BLaER1 treated with 17β-estradiol and CSF1 and Interleukin-3, amounts not matched to agents 10 nM and 100 nM (cell line): ENCODE data around the gene AHDC1.
A peak's percentile ranks its signal among the peaks of the same experiment; 100 is the strongest.

Experiments
- H3K27ac ChIP-seq, 11 experiments: shearing (Covaris generic); formaldehyde crosslinking; 2 replicates each; pipeline ENCODE4 v1.8.1; 2022
- H3K27me3 ChIP-seq, 11 experiments: shearing (Covaris generic); formaldehyde crosslinking; 2 replicates each; pipeline ENCODE4 v1.8.1; 2022
- H3K36me3 ChIP-seq, 11 experiments: shearing (Covaris generic); formaldehyde crosslinking; 2 replicates each; pipeline ENCODE4 v1.8.1; 2022
- H3K4me1 ChIP-seq, 10 experiments: shearing (Covaris generic); formaldehyde crosslinking; 2 replicates each; pipeline ENCODE4 v1.8.1; 2022
- H3K4me2 ChIP-seq, 11 experiments: shearing (Covaris generic); formaldehyde crosslinking; 2 replicates each; pipeline ENCODE4 v1.8.1; 2022
- H3K4me3 ChIP-seq, 10 experiments: shearing (Covaris generic); formaldehyde crosslinking; 2 replicates each; pipeline ENCODE4 v1.8.1; 2022
- H3K9ac ChIP-seq, 11 experiments: shearing (Covaris generic); formaldehyde crosslinking; 2 replicates each; pipeline ENCODE4 v1.8.1; 2022
- H3K9me3 ChIP-seq, 11 experiments: shearing (Covaris generic); formaldehyde crosslinking; replicated peaks in 1 of 11; 2 replicates each; pipeline ENCODE4 v1.8.1; 2022
- H4K20me1 ChIP-seq, 11 experiments: shearing (Covaris generic); formaldehyde crosslinking; 2 replicates each; pipeline ENCODE4 v1.8.1; 2022
- Cebpa-rat ChIP-seq, 11 experiments: shearing (Covaris generic); IDR thresholded peaks; 2 replicates each; pipeline ENCODE4 v1.8.1; 2022

Gene AHDC1

GRCh38 chr1:27570784-27571183, 33.2 kb downstream of the AHDC1 start:
- Histone ChIP-seq H3K27me3 (no peaks in the 10 kb centered on the region), H4K20me1 (peaks cover 96 to 100% (median 99%) of the 10 kb centered on the region in 11 experiments), H3K9ac (peak overlapping the region in 5 of 11 experiments; percentile 9 to 57 (median 43); a peak in 6 of 22 replicates), H3K4me3 (no peak overlapping the region), H3K4me2 (peak overlapping the region; percentile 35 to 98 (median 92); a peak in 20 of 22 replicates), H3K9me3 (no peaks in the 10 kb centered on the region), H3K4me1 (peaks cover 95 to 100% (median 99%) of the 10 kb centered on the region in 10 experiments), H3K27ac (peak overlapping the region in 3 of 11 experiments; percentile 23 to 47 (median 23); a peak in 5 of 22 replicates), H3K36me3 (peaks cover 0 to 16% (median 0%) of the 10 kb centered on the region in 11 experiments; a peak in 6 of 22 replicates)
- TF ChIP-seq Cebpa-rat (IDR thresholded peaks at IDR 0.05) = no peak

GRCh38 chr1:27570356-27570755, 33.6 kb downstream of the AHDC1 start:
- Histone ChIP-seq H3K27ac (peak overlapping the region in 1 of 11 experiments; percentile 22; a peak in 1 of 22 replicates), H3K4me2 (peak overlapping the region in 9 of 11 experiments; percentile 60 to 98 (median 92); a peak in 15 of 22 replicates), H3K9me3 (no peaks in the 10 kb centered on the region), H4K20me1 (peaks cover 97 to 100% (median 100%) of the 10 kb centered on the region in 11 experiments), H3K9ac (peak overlapping the region in 4 of 11 experiments; percentile 7 to 57 (median 10); a peak in 5 of 22 replicates), H3K36me3 (peaks cover 0 to 20% (median 0%) of the 10 kb centered on the region in 11 experiments; a peak in 7 of 22 replicates), H3K4me1 (peaks cover 97 to 100% (median 100%) of the 10 kb centered on the region in 10 experiments), H3K4me3 (no peak overlapping the region), H3K27me3 (no peaks in the 10 kb centered on the region)
- TF ChIP-seq Cebpa-rat (IDR thresholded peaks at IDR 0.05) = no peak

GRCh38 chr1:27569506-27570291, 34.2 kb downstream of the AHDC1 start:
- Histone ChIP-seq H3K9me3 (no peaks in the 10 kb centered on the region), H3K4me3 (no peak overlapping the region), H3K27me3 (no peaks in the 10 kb centered on the region), H3K9ac (peak overlapping the region in 4 of 11 experiments; percentile 7 to 28 (median 10); a peak in 4 of 22 replicates), H3K4me1 (peaks cover 97 to 100% (median 100%) of the 10 kb centered on the region in 10 experiments), H3K4me2 (peak overlapping the region; percentile 77 to 98 (median 90); a peak in 19 of 22 replicates), H3K27ac (peak overlapping the region in 2 of 11 experiments; percentile 17 to 22; a peak in 5 of 22 replicates), H4K20me1 (peaks cover 97 to 100% (median 100%) of the 10 kb centered on the region in 11 experiments), H3K36me3 (peaks cover 0 to 20% (median 0%) of the 10 kb centered on the region in 11 experiments; a peak in 7 of 22 replicates)
- no peak for TF ChIP-seq Cebpa-rat (IDR thresholded peaks at IDR 0.05)

GRCh38 chr1:27569088-27569460, 34.9 kb downstream of the AHDC1 start:
- Histone ChIP-seq H3K9ac (peak overlapping the region in 5 of 11 experiments; percentile 13 to 52 (median 41); a peak in 4 of 22 replicates), H3K27ac (peak overlapping the region in 2 of 11 experiments; percentile 17 to 55; a peak in 4 of 22 replicates), H3K4me3 (no peak overlapping the region), H3K4me1 (peaks cover 97 to 100% (median 100%) of the 10 kb centered on the region in 10 experiments), H4K20me1 (peaks cover 97 to 100% (median 100%) of the 10 kb centered on the region in 11 experiments), H3K4me2 (peak overlapping the region; percentile 77 to 97 (median 87); a peak in 20 of 22 replicates), H3K9me3 (no peaks in the 10 kb centered on the region), H3K27me3 (no peaks in the 10 kb centered on the region), H3K36me3 (peaks cover 0 to 20% (median 0%) of the 10 kb centered on the region in 11 experiments; a peak in 7 of 22 replicates)
- TF ChIP-seq Cebpa-rat (IDR thresholded peaks at IDR 0.05) = no peak

- Histone ChIP-seq H3K4me2 (peak overlapping the region; percentile 77 to 97 (median 87)), H3K36me3 (peaks cover 0 to 20% (median 0%) of the 10 kb centered on the region in 11 experiments; a peak in 7 of 22 replicates), H3K27me3 (no peaks in the 10 kb centered on the region), H3K9me3 (no peaks in the 10 kb centered on the region), H3K4me3 (peak overlapping the region in 8 of 10 experiments; percentile 3 to 63 (median 44); a peak in 11 of 20 replicates), H3K27ac (peak overlapping the region in 8 of 11 experiments; percentile 25 to 55 (median 48); a peak in 11 of 22 replicates), H4K20me1 (peaks cover 97 to 100% (median 100%) of the 10 kb centered on the region in 11 experiments), H3K4me1 (peaks cover 97 to 100% (median 100%) of the 10 kb centered on the region in 10 experiments), H3K9ac (peak overlapping the region; percentile 30 to 70 (median 49); a peak in 16 of 22 replicates)
- TF ChIP-seq Cebpa-rat (IDR thresholded peaks at IDR 0.05) = no peak
Observed at GRCh38 chr1:27568300-27569087, 35.5 kb downstream of the AHDC1 start.

GRCh38 chr1:27567971-27568299, 36.0 kb downstream of the AHDC1 start:
- Histone ChIP-seq H3K4me1 (peaks cover 97 to 100% (median 100%) of the 10 kb centered on the region in 10 experiments), H3K9me3 (no peaks in the 10 kb centered on the region), H3K27me3 (no peaks in the 10 kb centered on the region), H3K27ac (peak overlapping the region in 6 of 11 experiments; percentile 2 to 50 (median 35); a peak in 8 of 22 replicates), H3K4me2 (peak overlapping the region; percentile 77 to 97 (median 87)), H4K20me1 (peaks cover 97 to 100% (median 100%) of the 10 kb centered on the region in 11 experiments), H3K4me3 (peak overlapping the region in 4 of 10 experiments; percentile 3 to 24 (median 6); a peak in 2 of 20 replicates), H3K36me3 (peaks cover 0 to 20% (median 0%) of the 10 kb centered on the region in 11 experiments; a peak in 7 of 22 replicates), H3K9ac (peak overlapping the region in 10 of 11 experiments; percentile 11 to 70 (median 46); a peak in 17 of 22 replicates)
- no peak for TF ChIP-seq Cebpa-rat (IDR thresholded peaks at IDR 0.05)

- Histone ChIP-seq H3K4me1 (peaks cover 97 to 100% (median 100%) of the 10 kb centered on the region in 10 experiments), H3K9ac (peak overlapping the region; percentile 11 to 70 (median 47); a peak in 18 of 22 replicates), H3K27ac (peak overlapping the region in 6 of 11 experiments; percentile 2 to 50 (median 36); a peak in 5 of 22 replicates), H3K4me3 (no peak overlapping the region), H3K27me3 (no peaks in the 10 kb centered on the region), H3K9me3 (no peaks in the 10 kb centered on the region), H3K36me3 (peaks cover 0 to 20% (median 0%) of the 10 kb centered on the region in 11 experiments; a peak in 7 of 22 replicates), H4K20me1 (peaks cover 97 to 100% (median 100%) of the 10 kb centered on the region in 11 experiments), H3K4me2 (peak overlapping the region; percentile 77 to 97 (median 87))
- no peak for TF ChIP-seq Cebpa-rat (IDR thresholded peaks at IDR 0.05)
Observed at GRCh38 chr1:27567146-27567526, 36.8 kb downstream of the AHDC1 start.
